ENCODE measurements around the gene NDUFC2.

Gene NDUFC2

DNA sequence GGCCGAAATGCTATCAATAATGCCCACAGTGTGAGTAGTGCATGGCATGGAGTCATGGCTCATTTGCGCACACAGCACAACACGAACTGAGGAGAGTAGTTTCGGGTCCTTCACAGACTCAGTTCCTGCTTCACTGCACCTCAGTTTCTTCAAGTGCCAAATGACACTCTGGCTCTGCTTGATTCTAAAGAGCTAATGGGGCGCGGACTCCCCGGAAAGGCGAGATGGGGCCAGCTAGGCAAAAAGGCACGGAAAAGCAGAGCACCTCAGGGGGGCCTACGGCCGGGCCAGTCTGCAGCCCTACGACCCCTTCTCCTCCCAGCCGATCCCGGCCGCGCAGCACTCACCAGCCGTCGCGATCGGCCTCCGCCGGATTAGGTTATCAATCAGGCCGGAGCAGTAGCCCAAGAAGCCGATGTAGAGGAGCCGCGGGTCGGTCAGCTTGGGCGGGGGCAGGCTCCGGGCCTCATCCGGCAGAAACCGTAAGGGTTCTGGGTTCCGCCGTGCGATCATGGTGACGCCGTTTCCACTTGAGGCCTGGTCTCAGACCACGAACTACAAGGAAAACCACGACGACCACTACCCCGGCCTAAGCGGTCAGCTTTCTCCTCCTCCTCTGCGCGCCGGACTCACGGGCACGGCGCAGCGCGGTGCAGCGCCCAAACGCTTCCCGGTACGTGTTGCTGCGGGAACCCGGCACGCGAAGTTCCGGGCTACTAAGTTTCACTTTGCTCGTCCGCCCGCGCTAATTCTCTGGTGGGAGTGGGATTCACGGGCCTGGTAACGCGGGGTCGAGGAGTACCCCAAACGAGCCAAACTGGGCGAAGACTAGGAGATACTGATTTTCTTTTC lies at the start of gene NDUFC2:
NDUFC2 (minus strand) TSS at position 631 of the 852 bp plus-strand sequence; CDS start at position 513, 118 bp downstream.
- no peak for TF ChIP-seq EZH2phosphoT487 (IDR thresholded peaks at IDR 0.05; ENCODE audit: low read depth)
- TF ChIP-seq, protein P1, sequence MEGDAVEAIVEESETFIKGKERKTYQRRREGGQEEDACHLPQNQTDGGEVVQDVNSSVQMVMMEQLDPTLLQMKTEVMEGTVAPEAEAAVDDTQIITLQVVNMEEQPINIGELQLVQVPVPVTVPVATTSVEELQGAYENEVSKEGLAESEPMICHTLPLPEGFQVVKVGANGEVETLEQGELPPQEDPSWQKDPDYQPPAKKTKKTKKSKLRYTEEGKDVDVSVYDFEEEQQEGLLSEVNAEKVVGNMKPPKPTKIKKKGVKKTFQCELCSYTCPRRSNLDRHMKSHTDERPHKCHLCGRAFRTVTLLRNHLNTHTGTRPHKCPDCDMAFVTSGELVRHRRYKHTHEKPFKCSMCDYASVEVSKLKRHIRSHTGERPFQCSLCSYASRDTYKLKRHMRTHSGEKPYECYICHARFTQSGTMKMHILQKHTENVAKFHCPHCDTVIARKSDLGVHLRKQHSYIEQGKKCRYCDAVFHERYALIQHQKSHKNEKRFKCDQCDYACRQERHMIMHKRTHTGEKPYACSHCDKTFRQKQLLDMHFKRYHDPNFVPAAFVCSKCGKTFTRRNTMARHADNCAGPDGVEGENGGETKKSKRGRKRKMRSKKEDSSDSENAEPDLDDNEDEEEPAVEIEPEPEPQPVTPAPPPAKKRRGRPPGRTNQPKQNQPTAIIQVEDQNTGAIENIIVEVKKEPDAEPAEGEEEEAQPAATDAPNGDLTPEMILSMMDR (IDR thresholded peaks at IDR 0.05; ENCODE audit: low read depth, low read length): no peak
- H4K20me1 ChIP-seq (ENCODE audit: insufficient read depth, low read length): peaks cover 43% of the 10 kb centered on the region
- peaks cover 32% of the 10 kb centered on the region for H3K4me1 ChIP-seq (ENCODE audit: low read length)
- H2AFZ ChIP-seq (ENCODE audit: low read depth, low read length): peak within 1 kb of the TSS; percentile 88
- peaks cover 12% of the 10 kb centered on the region for H3K36me3 ChIP-seq (replicated peaks; ENCODE audit: low read depth, low read length)
- peaks cover 58% of the 10 kb centered on the region for H3K79me2 ChIP-seq (ENCODE audit: low read length)
- peak within 1 kb of the TSS; percentile 95 for H3K9ac ChIP-seq (ENCODE audit: low read length)
- H3K9me3 ChIP-seq (ENCODE audit: insufficient read depth, low read length): no peaks in the 10 kb centered on the region
- no peaks in the 10 kb centered on the region for H3K27me3 ChIP-seq (ENCODE audit: low read depth, low read length)
- H3K4me2 ChIP-seq (ENCODE audit: low read length): peak within 1 kb of the TSS; percentile 76
- H3K27ac ChIP-seq (ENCODE audit: low read length): peak within 1 kb of the TSS; percentile 71
- H3K4me3 ChIP-seq (ENCODE audit: low read length): peak within 1 kb of the TSS; percentile 91

DNA sequence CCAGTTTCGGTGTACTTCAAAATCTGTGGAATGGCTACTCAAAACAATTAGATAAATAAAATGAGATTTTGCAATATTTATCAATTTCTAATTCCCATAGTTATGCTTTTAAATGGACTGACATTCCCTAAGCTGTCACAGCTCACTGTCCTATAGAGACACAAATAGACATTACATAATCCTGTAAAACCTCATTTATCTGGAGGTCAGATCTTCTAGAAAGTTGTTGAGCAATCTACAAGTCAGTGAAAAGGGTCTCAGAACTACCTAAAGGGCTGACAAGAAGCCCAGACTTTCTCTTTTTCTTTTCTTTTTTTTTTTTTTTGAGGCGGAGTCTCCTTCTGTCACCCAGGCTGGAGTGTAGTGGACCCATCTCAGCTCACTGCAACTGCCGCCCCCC lies 47.7 kb upstream of the NDUFC2 start:
- Histone ChIP-seq H3K36me3 (replicated peaks; ENCODE audit: low read depth, low read length) (peaks cover 18% of the 10 kb centered on the region), H3K4me1 (ENCODE audit: low read length) (no peaks in the 10 kb centered on the region), H2AFZ (ENCODE audit: low read depth, low read length) (no peak overlapping the region), H3K27ac (ENCODE audit: low read length) (no peak overlapping the region), H3K4me3 (ENCODE audit: low read length) (no peak overlapping the region), H3K79me2 (ENCODE audit: low read length) (peaks cover 25% of the 10 kb centered on the region), H3K9me3 (ENCODE audit: insufficient read depth, low read length) (no peaks in the 10 kb centered on the region), H3K27me3 (ENCODE audit: low read depth, low read length) (no peaks in the 10 kb centered on the region), H3K4me2 (ENCODE audit: low read length) (no peak overlapping the region), H4K20me1 (ENCODE audit: insufficient read depth, low read length) (no peaks in the 10 kb centered on the region), H3K9ac (ENCODE audit: low read length) (no peak overlapping the region)
- TF ChIP-seq, protein P1 (IDR thresholded peaks at IDR 0.05; ENCODE audit: low read depth, low read length): no peak
- TF ChIP-seq EZH2phosphoT487 (IDR thresholded peaks at IDR 0.05; ENCODE audit: low read depth): no peak

DNA sequence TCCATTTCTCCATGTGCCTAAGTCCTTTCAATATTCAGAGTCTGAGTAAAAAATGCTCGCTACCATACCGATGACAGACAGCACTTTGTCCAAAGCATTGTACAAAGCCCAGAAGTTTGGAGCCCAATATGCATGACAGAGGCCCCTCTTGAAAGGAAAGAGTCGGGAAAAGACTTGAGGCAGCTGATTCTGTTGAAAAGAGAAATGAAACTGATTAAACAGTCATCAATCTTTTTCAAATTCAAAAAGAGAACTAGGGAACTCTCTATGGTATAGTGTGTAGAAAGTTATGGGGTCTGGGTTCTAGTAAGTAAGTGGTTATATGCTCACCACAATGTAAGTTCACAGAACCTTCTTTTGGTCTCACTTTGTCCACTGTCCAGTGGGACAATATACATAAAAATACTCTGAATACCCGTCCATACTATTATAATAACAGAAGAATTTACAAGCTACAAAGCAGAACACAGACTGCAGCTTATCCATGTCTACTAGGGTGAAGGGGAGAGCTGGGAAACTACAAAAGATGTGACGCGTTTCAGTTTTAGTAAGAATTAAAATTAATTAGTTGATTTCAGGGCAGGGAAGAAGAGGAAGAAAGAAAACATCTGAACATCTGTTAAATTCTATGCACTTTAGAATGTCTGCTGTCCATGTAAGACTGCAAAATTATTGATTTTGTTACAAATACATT lies 33.1 kb upstream of the NDUFC2 start:
- peaks cover 48% of the 10 kb centered on the region for H3K36me3 ChIP-seq (replicated peaks; ENCODE audit: low read depth, low read length)
- peaks cover 8% of the 10 kb centered on the region; the same call in 1 of the 2 replicates for H3K79me2 ChIP-seq (ENCODE audit: low read length)
- TF ChIP-seq EZH2phosphoT487 (IDR thresholded peaks at IDR 0.05; ENCODE audit: low read depth): no peak
- TF ChIP-seq, protein P1 (IDR thresholded peaks at IDR 0.05; ENCODE audit: low read depth, low read length): no peak
- no peaks in the 10 kb centered on the region for H3K27me3 ChIP-seq (ENCODE audit: low read depth, low read length)
- no peak overlapping the region for H2AFZ ChIP-seq (ENCODE audit: low read depth, low read length)
- H3K4me3 ChIP-seq (ENCODE audit: low read length): peak overlapping the region; percentile 49
- peaks cover 40% of the 10 kb centered on the region for H3K4me1 ChIP-seq (ENCODE audit: low read length)
- peak overlapping the region; percentile 72 for H3K4me2 ChIP-seq (ENCODE audit: low read length)
- no peaks in the 10 kb centered on the region for H3K9me3 ChIP-seq (ENCODE audit: insufficient read depth, low read length)
- peak overlapping the region; percentile 93 for H3K27ac ChIP-seq (ENCODE audit: low read length)
- H3K9ac ChIP-seq (ENCODE audit: low read length): peak overlapping the region; percentile 70
- no peaks in the 10 kb centered on the region for H4K20me1 ChIP-seq (ENCODE audit: insufficient read depth, low read length)

DNA sequence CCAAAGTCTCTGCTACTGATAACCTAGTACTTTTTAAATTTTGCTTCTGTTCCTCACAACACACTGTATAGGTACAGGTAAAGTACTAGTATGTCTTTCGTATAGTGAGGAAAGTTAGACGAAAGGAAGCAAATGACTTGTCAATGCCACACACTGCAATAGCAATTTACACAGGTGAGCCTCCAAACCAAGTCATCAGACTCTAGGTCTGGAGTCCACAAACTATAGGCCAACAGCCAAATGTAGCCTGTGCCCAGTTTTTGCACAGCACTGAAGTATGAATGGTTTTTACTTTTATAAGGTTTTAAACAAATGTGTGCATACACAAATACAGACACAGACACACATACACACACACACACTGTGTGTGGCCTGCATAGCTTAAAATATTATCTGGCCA lies 31.6 kb upstream of the NDUFC2 start:
- no peak for TF ChIP-seq EZH2phosphoT487 (IDR thresholded peaks at IDR 0.05; ENCODE audit: low read depth)
- TF ChIP-seq, protein P1 (IDR thresholded peaks at IDR 0.05; ENCODE audit: low read depth, low read length): no peak
- Histone ChIP-seq H3K27ac (ENCODE audit: low read length) (peak overlapping the region; percentile 93), H3K4me1 (ENCODE audit: low read length) (peaks cover 40% of the 10 kb centered on the region)

More for the DNA sequence above, 31.6 kb upstream of the NDUFC2 start:
- Histone ChIP-seq H3K9me3 (ENCODE audit: insufficient read depth, low read length) (no peaks in the 10 kb centered on the region), H2AFZ (ENCODE audit: low read depth, low read length) (no peak overlapping the region), H3K4me2 (ENCODE audit: low read length) (peak overlapping the region; percentile 72), H3K9ac (ENCODE audit: low read length) (peak overlapping the region; percentile 70; the same call in 1 of the 2 replicates), H3K36me3 (replicated peaks; ENCODE audit: low read depth, low read length) (peaks cover 46% of the 10 kb centered on the region), H3K79me2 (ENCODE audit: low read length) (peaks cover 8% of the 10 kb centered on the region; the same call in 1 of the 2 replicates), H3K27me3 (ENCODE audit: low read depth, low read length) (no peaks in the 10 kb centered on the region), H4K20me1 (ENCODE audit: insufficient read depth, low read length) (no peaks in the 10 kb centered on the region), H3K4me3 (ENCODE audit: low read length) (no peak overlapping the region)

Data from OCI-LY3 (cell line).